ENCODE results near the gene JMJD6.

Gene JMJD6

DNA sequence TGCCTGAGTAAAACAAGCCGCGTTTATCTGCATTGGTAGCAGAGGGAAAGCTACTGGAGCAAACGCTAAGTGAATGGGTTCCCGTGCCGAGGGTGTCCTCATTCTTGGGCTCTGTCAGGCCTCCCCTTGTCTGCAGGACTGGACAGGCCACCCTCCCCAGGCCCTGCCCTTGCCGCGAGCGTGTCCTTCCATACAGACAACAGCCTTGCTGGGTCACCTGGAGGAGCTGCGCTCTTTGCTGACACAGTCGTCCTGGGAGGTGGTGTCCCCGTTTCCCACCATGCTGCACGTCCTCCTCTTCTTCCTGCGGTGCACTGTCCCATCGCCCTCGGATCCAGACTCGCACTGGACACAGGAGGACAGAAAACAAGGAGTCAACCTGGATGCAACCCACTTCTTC lies 7.9 kb downstream of the JMJD6 start:
- in situ Hi-C loops (cut with HindIII; ENCODE audit: low sequenced_read_pairs) = loop anchor here (10.0 kb wide), 1 partner anchor 184 kb away; the partner anchor contains the start of gene CYGB

DNA sequence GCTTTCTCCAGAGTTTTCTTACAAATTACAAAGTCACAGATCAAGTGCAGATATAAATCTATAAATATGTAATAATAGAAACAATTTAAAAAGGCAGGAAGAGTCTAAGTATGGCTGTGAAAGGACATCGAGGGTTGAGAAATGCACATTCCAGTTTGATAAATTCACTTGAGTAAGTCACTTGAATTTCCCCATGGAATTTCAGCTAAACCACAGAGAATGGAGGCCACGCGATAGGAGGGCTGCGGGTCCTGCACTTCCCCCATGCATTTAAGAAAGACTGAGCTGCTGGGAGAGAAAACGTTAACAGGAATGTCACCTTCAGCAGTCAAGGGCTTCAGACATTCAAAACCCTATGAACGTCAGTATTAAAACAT lies 9.6 kb downstream of the JMJD6 start:
- in situ Hi-C loops (cut with HindIII; ENCODE audit: low sequenced_read_pairs) = loop anchor here (10.0 kb wide), 1 partner anchor 182 kb away; the partner anchor contains the start of gene CYGB

DNA sequence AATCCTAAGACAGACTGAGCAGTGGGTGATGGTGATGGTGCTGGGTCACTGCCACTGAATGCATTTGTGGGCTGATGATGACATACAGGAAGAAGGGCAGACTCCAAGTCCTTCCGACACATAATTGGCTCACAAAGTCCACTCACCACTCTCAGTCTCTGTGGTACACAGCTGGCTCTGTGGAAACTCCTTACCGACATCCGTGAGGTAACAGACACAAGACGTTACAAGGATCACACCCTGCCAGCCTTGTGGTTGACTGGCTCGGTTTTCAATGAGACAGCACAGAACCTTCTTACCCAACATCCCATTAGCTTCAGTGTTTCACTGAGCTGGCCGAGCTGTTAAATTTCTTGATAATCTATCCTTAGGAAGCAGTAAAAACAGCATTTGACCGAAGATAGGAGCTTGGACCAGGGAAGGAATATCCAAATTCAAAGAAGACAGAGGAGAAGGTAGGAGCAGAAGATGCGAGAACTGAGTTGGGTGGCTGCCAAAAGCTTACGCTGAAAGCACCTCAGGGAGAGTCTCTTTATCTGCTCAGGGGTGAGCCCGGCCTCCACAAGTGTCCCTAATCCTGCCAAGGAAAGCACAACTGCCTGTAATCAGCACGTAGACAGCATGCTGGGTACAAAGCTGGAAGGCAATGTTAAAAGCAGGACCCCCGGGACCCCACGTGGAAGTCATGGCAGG lies 10.1 kb downstream of the JMJD6 start:
- in situ Hi-C loops (cut with HindIII; ENCODE audit: low sequenced_read_pairs) = loop anchor here (10.0 kb wide), 1 partner anchor 181 kb away; the partner anchor contains the start of gene CYGB

DNA sequence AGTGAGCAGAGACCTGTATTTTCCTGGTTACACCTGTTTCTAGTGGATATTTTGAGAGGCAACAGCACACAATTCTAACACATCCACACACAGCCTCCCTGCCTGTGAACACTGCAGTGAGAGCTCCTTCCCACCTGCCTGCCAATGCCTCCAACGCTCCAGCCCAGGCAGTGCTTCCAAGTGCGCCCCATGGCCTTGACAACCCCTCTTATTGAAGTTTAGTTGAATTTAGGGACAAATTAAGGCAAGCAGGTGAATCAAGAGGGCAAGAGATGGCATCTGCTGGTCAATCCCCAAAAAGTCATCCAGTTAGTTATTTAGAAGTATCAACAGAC lies 10.9 kb downstream of the JMJD6 start:
- in situ Hi-C loops (cut with HindIII; ENCODE audit: low sequenced_read_pairs) = loop anchor here (10.0 kb wide), 1 partner anchor 181 kb away; the partner anchor contains the start of gene CYGB

DNA sequence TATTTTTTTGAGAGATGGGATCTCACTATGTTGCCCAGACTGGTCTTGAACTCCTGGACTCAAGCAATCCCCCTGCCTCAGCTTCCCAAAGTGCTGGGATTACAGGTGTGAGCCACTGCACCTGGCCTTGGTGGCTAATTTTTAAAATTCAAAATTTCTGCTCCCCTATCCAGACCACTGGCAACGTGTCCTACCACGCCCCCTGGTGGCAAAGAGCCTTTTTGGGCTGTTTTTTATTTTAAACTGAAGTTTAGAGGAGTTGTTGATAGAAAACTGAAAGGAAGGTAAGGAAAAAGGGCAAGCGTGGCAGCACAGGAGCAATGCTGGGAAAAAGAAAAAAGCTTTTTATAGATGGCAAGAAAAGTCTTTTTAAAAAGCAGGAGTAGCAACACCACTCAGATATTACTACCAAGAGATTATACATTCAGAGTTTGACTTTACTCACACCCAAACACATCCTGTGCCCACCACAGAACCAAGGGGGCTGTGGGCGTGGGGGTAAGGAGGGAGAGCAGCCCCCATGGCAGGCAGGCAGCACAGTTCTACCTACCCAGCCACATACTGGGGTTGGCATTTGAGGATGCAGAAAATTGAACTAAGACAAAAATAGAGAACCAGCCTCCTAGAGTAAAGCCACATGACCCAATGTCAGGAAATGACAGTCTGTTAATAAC lies 11.4 kb downstream of the JMJD6 start:
- in situ Hi-C loops (cut with HindIII; ENCODE audit: low sequenced_read_pairs) = loop anchor here (10.0 kb wide), 1 partner anchor 180 kb away; the partner anchor contains the start of gene CYGB

DNA sequence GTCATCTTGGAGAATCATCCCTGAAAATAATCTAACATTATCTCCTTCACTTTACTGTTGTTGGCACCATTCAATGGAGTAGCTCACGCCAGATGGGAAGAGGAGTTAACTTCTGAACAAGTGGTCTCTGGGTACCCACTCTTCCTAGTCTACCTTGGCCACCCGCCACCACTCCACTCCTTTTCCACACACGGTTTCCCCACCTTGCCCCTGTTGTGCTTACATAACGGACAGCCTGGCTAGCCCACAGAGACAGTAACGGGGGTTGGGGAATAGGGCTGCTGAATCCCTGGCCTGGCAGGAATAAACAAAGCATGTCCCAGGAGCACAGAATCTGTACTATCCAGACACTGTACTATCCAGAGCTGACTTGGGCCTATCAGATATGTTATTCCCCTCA lies 12.1 kb downstream of the JMJD6 start:
- in situ Hi-C loops (cut with HindIII; ENCODE audit: low sequenced_read_pairs) = loop anchor here (10.0 kb wide), 1 partner anchor 180 kb away; the partner anchor contains the start of gene CYGB

DNA sequence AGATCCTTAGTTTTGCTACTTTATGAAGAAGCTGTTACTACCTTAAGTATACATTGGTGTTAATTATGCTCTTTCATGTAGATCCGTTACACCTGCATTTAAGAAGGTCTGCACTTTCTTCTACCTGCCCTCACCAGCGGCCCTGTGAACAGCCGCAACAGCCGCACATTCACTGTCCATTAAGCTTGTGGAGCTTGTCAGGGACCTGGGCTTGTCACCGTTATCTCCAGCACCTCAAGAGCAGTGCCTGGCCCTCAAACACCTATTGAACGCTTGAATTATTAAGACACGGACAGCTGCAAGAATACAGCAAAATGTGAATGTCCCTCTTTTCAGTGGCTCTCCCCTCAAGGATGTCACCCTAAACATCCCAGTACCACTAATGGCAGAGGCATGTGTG lies 12.6 kb downstream of the JMJD6 start:
- in situ Hi-C loops (cut with HindIII; ENCODE audit: low sequenced_read_pairs) = loop anchor here (10.0 kb wide), 1 partner anchor 179 kb away; the partner anchor contains the start of gene CYGB

DNA sequence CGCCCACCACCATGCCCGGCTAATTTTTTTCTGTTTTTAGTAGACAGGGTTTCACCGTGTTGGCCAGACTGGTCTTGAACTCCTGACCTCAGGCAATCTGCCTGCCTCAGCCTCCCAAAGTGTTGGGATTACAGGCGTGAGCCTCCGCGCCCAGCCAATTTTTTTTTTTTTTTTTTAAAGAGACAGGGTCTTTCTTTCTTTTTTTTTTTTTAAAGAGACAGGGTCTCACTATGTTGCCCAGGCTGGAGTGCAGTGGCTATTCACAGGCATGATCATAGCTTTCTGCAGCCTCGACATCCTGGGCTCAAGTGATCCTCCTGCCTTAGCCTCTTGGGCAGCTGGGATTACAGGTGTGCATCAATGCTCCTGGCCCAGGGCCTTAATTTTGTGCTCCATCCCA lies 14.1 kb downstream of the JMJD6 start:
- in situ Hi-C loops (cut with HindIII; ENCODE audit: low sequenced_read_pairs) = loop anchor here (10.0 kb wide), 1 partner anchor 178 kb away; the partner anchor contains the start of gene CYGB

DNA sequence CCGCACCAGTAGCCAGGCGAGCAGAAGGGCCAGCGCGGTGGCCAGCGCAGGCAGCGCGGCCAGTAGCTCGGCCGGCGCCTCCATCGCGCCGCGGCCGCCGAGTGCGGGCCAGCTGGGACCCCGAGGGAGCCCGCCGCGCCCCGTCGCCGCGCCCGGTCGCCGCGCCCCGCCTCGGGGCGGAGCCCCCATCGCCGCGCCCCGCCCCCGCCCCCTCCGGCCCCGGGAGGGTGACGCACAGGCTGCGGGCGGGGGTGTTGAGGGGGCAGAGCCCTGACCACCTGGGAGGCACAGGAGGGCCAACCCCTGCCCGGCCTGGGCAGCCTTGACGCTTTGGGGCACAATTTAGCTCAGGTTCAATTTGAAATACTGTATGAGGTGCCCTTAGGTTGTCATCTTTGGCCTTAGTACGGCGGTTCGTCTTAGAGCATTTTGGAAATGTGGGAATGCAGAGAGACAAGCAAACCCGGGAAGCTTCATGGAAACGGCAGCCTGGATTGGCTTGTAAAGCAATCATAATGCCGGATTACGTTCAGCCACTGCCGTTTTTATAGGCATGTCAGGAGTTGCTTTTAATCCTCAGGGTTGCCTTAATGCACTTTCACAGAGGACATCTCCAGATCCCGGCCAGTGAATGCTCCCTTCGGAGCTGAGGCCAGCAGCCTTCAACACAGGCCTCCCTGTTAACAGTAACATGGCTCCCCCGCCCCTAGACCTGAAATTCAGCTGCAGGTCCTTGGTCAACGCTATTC lies 15.4 kb downstream of the JMJD6 start, which contains the start of gene MXRA7:
TSS of gene MXRA7 (minus strand) at position 103 of the 749 bp plus-strand sequence. CDS start at position 84, 19 bp downstream.
- in situ Hi-C loops (cut with HindIII; ENCODE audit: low sequenced_read_pairs) = loop anchor here (10.0 kb wide), 1 partner anchor 176 kb away; the partner anchor contains the start of gene CYGB

DNA sequence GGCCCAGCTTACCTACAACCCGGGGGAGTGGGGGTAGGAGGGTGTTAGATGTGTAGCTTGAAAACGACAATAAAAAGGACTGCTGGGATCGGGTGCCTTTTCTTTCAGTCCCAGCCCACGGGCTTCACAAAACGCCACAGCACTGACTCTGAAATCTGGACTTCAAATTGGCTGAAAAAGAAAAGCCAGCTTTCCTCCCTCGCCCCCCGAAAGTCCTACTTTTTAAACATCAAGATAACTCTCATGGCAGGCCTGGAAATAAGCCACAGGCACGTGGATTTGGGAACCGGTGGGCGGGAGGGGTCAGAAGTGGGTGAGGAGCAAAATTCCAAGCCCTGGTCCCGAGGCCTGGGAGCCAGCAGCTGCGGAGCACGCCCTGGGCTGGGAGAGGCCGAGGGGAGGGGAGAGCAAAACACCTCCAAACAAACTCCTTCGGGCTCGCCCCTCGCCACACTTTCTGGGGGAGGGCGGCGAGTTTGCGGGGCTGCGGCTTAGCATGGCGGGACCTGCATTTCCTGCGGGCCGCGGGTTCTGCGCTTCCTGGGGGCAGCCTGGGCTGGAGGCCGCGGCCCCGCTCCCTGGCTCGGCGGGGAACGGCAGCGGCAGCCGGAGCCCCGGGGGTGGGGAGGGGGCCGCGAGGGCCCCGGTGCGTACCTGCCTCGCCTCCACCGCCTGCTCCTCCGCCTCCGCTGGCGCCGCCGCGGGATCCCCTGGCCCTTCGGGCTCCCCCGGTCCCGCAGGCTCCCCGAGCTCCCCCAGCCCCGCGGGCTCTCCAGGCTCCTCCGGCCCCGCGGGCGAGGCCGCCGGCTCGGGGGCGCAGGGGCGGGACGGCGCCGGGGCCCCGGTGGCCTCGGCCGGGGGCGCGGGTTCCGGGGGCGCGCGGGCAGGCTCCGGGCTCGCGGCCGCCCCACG lies 16.2 kb downstream of the JMJD6 start:
- in situ Hi-C loops (cut with HindIII; ENCODE audit: low sequenced_read_pairs) = loop anchor here (10.0 kb wide), 1 partner anchor 175 kb away; the partner anchor contains the start of gene CYGB

DNA sequence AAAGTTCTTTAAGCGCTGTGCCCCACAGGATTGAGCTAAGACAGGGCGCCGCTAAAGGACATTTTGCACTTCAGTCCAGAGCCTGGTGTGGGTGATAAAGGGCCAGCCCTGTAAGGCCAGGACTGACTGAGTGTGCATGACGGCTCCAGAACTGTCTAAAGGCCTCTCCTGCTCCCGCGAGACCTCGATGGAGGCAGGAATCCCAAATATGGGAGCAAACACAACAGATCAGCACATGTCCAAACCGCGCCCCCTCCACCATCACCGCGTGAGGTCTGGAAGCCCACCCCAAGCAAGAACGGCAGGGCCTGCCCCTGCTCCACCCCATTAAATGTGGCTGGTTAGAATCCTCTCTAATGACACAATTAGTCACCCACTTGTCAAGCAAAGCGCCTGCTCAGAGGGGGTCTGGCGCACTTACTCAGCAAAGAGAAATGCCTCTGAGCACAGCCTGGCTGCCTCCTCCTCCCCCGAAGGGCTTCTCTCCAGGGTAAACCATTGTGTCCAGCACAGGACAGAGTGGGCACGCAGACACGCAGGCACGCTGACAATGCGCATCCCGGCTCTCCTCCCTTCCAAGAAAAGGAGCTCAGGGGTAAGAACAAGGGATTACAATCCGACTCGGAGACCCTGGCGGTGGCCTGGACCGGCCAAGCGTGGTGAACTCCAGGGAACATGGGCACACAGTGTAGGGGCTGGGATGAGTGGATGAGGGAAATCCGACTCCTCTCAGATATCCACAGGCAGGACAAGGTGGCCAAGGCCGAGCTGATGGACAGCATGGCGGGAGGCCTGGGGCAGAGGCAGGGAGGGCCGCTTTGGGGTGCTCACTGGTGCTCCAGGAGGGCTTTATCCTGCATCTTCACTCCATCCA lies 17.1 kb downstream of the JMJD6 start:
- in situ Hi-C loops (cut with HindIII; ENCODE audit: low sequenced_read_pairs) = no loop called here

DNA sequence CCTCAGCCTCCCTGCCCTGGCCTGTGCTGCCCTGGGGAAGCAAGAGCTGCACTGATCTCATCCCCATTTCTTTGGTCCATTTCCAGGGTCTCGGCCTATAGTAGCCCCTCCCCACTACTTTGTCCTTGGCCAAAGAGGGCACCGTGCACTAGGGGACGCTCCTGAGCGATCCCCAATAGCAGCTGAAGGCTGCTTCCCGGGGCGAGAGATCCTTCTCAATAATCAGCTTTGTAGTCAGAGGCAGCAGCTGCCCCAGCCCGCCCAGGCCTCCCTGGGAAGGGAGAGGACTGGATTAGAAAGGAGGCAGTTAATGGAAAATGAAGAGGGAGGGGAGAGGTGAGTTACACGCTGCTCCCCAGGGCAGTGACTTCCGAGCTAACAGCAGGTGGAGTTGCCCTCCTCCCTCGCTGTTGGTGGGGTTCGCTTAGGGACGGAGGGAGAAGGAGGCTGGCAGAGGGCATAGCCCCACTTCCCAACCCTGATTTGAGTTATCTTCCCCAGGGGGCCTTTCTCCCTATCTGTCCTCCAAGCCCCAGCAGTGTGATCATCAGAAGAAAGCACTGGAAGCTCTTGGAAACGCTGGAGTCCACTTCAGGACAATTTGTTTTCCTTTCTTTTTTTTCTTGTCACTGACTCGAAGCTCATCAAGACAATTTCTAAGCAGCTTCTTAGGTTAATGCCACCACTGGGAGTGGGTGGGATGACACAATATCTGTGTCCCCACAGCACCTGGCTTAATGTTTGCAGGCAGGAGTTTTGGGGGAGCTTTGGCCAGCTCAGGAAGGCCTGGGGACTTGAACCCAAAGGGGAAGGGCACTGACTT lies 18.2 kb downstream of the JMJD6 start:
- in situ Hi-C loops (cut with HindIII; ENCODE audit: low sequenced_read_pairs) = no loop called here

DNA sequence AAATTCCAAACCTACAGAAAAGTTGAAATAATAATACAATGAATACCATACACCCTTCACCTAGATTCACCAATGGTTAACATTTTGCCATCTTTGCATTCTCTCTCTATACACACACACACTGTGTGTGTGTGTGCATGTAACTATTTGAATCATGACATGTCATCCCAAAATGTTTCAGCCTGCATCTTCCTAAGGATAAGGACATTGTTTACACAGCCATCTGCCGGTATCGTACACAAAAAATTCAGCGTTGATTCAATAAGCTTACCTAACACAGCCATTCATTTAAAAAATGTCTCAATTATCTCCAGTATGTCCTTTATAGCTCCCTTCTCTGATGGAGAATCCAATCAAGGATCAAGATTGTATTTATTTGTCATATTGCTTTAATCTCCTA lies 19.6 kb downstream of the JMJD6 start:
- in situ Hi-C loops (cut with HindIII; ENCODE audit: low sequenced_read_pairs) = no loop called here

DNA sequence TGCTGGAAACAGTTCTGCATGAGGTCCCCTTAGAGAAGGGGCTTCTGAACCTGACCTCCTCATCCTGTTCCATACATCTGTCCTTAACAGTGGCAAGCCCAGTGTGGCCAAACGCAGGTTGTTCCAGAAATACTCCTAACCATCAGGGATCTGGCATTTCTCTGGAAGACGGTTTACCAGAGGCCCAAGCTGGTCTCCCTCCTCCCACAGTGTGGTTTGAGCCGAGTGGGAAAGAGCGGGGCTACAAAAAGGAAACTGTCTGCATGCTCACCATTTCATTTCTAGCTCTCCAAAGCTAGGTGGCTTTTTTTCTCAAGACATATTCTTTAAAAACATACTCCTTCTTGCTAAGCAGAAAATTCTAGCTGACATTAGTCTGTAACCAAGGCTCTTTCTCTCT lies 21.6 kb downstream of the JMJD6 start:
- in situ Hi-C loops (cut with HindIII; ENCODE audit: low sequenced_read_pairs) = no loop called here

DNA sequence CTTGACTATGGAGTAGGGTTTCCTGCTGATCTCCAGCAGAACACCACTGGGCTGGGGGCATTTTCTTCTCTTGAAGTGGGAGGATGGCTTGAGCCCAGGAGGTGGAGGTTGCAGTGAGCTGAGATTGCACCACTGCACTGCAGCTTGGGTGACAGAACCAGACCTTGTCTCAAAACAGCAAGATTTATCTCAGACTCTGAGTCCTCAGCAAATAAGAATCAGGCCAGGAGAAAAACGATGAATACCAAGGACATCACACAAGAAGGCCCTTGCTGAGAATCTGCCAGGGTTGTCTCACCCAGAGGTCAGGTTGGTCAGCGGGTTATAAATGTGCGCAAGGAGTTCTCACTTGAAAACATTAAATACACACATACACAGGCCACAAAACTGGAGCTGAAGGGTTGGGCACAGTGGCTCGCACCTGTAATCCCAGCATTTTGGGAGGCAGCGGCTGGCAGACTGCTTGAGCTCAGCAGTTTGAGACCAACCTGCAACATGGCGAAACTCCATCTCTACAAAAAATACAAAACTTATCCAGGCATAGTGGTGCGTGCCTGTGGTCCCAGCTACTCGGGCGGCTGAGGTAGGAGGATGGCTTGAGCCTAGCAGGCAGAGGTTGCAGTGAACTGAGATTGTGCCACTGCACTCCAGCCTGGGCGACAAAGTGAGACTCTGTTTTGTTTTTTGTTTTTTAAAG lies 23.3 kb downstream of the JMJD6 start:
- in situ Hi-C loops (cut with HindIII; ENCODE audit: low sequenced_read_pairs) = no loop called here

DNA sequence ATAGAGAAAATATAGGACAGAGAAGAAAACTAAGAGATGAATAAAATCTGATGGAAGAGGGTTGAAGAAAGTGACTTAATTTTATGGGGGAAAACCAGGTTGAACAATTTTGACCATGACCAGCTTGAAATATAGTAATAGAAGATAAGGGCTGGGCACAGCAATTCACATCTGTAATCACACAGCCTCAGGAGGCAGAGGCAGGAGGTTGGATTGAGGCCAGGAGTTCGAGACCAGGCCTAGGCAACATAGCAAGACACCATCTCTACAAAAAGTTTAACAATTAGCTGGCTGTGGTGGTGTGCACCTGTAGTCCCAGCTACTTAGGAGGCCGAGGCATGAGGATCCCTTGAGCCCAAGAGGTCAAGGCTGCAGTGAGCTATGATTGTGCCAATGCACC lies 24.3 kb downstream of the JMJD6 start:
- in situ Hi-C loops (cut with HindIII; ENCODE audit: low sequenced_read_pairs) = no loop called here

DNA sequence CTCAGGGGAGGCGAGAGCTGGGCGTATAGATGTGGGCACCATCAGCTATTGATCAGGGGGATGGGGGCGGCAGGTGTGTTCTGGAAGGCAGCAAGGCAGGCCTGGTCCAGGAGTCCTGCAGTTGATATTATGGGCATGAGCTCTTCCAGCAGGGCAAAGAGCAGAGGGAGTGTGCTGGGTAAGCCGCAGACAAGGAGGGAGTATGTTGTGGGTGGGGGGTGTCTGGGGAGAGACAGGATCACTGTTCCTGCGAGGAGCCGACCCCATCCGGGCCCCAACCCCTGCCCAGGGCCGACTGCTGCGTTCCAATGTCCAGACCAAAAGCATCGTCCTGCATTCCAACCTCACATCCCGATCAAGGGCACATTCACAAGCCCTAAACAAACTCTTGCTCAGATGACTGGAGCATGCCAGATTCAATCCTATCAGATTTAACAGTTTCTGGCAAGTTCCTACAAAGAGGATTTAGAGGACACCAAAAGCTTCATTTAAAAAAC lies 24.9 kb downstream of the JMJD6 start:
- in situ Hi-C loops (cut with HindIII; ENCODE audit: low sequenced_read_pairs) = no loop called here
